Activated CD8-positive, alpha-beta memory T cell treated with anti-CD3 and anti-CD28 coated beads, Interleukin-2, amount 50 U/mL, for 24 hours (primary cell): ENCODE results near the gene DDX1.
"Not testable (repeated sequence)": the region's sequence is repeated elsewhere in the genome, so short reads cannot be mapped to it uniquely, and the experiment has no call there.

ENCODE experiments used
- DNase-seq: peaks from one replicate; pipeline ENCODE4 v3.0.0-alpha.2; 2020; ENCODE audit errors: extremely low read depth

The DDX1 gene

DNA sequence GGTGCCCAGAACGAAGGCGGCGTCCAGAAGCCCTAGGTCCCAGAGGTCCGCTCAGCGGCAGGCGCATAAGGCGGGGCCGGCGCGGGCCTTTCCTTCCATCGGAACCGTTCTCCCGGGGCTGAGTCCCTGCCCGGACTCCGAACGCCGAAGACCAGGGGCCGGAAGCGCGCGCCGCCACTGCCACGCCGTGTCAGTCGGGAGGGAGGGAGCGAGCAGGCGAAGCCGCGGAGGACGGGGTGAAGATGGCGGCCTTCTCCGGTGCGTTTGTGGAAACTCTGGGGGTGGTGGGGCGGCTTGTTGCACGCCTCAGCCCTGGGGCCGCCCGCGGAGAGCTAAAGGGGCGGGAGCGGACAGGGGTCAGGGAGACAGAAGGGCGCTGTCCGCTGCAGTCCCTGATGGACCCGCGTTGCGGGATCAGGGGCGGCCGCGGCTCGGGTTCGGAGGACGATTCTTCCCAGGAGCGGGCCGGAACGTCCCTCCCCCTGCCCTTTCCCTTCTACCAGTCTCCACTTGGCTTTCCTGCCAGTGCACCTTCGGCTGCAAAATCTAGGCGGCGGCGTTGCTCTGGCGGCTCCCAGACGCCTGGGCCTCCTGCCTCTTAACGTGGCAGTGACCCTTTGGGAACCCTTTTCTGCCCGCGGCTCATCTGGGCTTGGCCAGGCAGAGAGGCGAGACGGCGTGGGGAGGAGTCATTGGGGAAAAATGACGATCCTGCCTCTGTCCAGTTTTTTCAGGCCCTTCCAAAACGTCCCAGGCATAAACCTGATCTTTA, at the start of gene DDX1:
TSS of gene DDX1 (plus strand) at position 177 of the 772 bp plus-strand sequence. CDS start at position 243, 66 bp downstream.
- DNase-seq, result peak; percentile 62

DNA sequence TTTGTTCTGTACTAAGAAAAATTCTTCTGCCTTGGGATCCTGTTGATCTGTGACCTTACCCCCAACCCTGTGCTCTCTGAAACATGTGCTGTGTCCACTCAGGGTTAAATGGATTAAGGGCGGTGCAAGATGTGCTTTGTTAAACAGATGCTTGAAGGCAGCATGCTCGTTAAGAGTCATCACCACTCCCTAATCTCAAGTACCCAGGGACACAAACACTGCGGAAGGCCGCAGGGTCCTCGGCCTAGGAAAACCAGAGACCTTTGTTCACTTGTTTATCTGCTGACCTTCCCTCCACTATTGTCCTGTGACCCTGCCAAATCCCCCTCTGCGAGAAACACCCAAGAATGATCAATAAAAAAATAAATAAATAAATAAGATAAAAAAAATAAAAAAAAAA, 49.4 kb upstream of the DDX1 start:
- not testable (repeated sequence) for DNase-seq

DNA sequence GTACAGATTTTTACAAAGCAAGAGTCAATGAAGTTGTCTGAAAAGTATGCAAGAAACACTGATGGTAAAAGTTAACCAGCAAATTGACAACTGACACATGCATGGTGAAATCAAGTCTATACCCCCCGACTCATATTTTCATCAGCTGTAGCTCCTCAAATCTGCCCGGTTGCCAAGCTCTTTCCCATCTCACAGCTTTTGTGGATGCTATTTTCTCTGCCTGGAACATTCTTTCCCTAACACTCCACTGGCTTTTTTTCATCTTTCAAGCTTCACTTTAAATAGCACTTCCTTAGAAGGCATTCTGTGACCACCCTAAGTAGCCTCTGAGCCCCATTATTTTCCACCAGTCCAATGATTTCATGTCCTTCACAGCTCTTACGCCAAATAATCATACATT, 48.6 kb upstream of the DDX1 start:
- no peak for DNase-seq

DNA sequence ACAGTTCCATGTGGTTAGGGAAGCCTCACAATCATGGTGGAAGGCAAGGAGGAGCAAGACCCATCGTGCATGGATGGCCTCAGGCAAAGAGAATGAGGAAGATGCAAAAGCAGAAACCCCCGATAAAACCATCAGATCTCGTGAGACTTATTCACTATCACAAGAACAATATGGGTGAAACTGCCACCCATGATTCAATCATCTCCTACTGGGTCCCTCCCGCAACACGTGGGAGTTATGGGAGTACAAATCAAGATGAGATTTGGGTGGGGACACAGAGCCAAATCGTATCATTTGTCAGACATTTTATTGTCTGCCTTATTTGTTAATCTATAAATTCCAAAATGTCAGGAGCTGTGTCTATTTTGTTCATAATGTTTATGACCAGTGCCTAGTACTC, 48.1 kb upstream of the DDX1 start:
- no peak for DNase-seq

DNA sequence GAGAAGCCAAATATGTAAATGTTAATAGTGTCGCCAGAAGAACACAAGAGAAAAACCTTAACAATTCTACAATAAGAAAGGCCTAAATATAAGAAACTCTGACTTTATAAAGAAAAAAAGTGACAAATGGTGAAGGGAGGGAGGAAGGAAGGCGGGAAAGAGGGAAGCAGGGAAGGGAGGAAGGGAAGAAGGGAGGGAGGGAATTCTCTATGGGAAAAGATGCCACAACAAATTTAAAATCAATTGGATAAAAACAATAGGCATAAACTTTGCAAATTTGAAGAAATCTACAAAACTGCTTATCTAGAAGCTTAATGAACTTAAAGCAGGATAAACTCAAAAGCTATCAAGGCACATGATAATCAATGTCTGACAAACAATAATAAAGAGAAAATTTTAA, 47.4 kb upstream of the DDX1 start:
- DNase-seq, result no peak

DNA sequence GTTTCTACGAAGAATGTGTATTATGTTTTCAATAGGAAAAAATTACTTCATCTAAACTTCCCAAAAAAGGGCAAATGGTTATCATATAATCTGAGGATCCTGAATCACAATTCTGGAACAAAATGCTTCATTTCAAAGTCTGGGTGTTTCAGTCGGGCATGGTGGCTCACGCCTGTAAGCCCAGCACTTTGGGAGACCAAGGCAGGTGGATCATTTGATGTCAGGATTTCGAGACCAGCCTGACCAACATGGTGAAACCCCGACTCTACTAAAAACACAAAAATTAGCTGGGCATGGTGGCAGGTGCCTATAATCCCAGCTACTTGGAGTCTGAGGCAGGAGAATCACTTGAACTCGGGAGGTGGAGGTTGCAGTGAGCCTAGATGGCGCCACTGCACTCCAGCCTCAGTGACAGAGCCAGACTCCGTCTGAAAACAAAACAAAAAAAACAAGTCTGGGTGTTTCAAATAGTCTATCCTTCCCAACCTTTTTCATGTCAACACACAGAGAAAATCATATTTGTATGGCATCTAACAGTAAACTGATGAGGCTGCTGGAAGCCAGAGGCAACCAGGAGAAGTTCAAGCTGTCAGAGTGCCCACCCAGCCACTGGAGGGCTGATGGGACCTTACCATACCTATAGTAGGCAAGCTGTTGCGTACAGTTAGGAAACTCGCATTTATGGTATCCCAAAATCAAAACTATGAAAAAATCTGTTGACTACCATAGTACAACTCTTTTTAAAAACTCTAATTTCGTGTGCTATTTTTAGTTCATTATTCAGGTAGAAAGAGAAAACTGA, 45.2 kb upstream of the DDX1 start:
- DNase-seq, result no peak

DNA sequence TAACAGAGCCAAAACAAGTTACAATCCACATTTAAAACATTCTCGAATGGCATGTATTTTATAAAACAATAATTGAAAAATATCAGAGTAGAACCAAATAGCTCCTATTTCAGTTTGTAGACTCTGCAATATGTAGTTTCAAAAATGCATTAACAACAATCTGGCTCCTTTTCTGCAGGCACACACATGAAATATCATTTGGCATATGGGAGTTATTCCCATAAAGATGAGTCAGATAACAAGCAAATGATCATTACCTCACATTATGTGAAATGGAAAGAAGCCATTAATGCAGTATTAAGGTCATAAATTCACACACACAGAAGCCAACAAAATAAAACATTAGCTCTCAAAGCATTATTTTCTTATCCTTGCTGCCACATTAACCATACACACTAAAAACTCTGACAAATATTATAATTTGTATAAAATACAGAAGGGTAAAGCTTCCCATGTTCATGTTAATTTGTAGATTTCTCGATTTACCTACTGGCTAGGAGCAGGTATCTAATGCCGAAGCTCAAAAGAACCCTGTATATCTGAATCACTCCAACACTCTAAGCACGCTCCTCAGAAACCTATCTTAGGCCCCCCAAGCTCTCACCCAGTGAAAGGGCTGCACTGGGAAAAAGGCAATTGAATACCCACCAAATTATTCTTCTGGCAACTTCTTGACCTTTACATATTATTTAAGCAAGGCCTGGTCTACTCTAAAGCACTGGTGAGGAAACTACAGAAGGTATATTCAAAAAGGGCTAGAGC, 44.4 kb upstream of the DDX1 start:
- DNase-seq, result no peak

DNA sequence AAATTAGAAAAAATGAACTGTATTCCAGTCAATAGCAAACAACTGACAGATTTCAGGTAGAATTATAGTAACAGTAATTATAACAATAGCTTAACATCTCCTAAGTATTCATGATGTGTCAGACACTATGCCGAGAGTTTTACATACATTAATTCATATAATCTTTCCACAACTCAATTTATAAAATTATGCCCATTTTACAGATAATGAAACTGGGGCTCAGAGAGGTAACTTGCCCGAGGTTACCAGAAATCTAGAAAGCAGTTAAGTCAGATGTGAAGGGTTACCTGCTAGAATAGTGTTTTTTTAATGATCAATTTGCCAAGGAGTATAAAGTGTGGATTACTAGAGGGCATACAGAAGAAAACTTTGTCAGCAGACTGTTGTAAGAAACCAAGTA, 42.7 kb upstream of the DDX1 start:
- no peak for DNase-seq

DNA sequence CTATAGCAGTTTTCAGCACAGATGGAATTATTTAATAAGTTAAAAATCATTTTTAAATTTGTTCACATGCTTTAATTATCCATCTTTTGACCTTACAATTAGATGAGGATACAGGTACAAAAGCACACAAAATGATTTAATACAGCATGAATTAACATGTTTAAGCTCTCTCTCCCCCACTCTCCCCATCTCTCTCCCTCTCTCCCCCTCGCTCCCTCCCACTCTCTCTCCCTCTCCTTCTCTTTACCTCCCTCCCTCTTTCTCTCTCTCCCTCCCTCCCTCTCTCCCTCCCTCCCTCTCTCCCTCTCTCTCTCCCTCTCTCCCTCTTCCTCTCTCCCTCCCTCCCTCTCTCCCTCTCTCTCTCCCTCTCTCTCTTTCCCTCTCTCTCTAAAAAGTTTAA, 38.1 kb upstream of the DDX1 start:
- no peak for DNase-seq

DNA sequence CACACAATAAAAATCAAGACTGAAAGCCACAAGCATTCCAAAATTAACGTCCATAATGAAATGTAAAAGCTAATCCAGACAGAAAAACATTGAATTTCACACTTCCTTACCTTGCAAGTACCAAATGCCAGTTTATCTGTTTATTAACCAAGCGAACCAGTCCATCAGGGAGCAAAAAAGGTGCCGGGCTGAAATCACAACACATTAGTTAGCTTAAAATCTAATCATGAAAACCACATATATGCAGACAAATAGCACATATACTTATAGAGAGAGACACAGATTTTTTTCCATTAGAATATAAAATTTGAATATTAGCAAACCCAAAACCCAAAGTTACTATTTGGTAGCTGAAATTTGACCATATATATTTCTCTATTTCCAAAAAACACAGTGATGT, 37.7 kb upstream of the DDX1 start:
- DNase-seq, result no peak

DNA sequence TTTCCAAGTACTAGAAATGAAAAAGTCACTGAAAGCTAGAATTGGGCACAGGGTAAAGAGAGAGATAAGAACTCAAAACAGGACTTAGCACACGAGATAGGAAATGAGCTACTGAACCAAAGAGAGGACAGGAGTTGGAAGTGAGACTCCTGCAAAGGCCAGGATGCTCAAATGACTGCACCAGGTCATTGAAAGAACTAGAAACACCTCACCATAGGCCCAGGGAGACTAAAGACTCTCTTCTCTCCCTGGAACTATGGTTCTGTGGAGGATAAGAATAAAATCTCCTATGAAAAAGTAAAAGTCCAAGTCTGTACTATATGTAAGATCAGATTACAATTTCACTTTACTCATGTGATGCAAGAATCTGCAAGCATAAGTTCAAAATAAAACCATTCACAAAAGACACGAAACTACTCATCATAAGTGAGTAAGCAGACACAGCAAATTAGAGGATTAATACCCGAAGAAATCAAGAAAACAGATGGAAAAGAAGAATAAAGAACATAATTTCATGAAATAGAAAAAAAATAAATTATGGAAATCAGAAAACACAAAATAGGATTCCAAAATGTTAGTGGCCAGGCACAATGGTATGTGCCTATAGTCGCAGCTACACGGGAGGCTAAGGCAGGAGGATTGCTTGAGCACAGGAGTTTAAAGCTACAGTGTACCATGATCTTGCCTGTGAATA, 37.0 kb upstream of the DDX1 start:
- DNase-seq, result no peak

DNA sequence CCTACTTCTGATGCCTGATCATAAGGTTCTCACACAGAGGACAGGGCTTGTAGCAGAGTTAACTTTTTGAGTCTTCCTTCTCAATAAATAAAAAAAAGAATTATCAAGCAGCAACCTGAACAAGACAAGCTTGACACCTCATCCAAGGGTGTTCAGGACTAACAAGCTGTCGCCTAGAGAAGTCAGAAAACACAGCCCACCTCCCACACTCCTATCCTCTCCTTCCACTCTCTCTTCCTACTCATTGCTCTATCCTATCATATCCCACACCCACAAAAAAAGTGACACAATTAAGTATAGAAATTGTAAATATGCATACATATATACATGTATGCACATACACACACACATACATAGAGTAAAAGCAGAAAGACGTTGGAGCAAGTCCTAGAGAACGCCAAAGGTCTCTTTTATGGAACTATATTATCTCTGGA, 35.9 kb upstream of the DDX1 start:
- DNase-seq, result no peak

DNA sequence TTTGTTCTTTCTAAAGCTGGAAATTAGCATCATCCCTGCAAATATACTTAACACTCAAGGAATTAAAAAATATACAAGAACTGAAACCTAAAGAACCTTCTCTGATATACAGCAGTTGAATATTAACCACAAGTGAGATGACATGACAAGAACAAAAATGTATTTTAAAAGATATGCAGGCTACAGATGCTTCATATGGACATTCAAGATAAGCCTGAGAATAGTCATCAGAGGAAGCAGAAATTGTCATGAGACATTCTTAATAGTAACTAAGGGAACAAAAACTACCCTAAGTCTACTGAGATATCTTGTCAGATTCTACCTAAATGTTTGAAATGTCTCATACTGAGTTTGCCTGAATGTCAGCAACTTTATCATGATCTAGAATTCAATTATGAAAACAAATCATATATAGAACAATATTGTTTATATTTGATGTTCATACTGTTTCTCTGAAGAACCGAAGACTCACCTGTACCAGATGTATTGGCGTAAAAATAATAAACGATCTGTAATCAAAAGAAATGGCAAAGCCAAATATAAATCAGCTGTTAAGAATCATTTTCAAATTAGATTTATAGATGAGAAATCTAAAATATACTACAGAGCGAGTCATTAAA, 35.2 kb upstream of the DDX1 start:
- no peak for DNase-seq

DNA sequence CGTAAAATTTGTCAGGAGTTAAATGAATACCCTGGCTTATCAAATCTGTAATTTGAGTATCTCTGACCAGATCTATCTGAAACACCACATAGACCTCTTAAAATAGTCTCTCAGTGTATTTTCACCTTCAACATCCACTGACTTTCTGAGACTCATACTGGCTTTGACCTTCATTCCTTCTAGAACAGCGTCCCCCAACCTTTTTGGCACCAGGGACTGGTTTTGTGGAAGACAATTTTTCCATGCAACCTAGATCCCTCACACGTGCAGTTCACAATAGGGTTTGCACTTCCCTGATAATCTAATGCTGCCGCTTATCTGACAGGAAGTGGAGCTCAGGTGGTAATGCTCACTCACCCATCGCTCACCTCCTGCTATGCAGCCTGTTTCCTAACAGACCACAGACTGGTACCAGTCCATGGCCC, 33.8 kb upstream of the DDX1 start:
- DNase-seq, result no peak

DNA sequence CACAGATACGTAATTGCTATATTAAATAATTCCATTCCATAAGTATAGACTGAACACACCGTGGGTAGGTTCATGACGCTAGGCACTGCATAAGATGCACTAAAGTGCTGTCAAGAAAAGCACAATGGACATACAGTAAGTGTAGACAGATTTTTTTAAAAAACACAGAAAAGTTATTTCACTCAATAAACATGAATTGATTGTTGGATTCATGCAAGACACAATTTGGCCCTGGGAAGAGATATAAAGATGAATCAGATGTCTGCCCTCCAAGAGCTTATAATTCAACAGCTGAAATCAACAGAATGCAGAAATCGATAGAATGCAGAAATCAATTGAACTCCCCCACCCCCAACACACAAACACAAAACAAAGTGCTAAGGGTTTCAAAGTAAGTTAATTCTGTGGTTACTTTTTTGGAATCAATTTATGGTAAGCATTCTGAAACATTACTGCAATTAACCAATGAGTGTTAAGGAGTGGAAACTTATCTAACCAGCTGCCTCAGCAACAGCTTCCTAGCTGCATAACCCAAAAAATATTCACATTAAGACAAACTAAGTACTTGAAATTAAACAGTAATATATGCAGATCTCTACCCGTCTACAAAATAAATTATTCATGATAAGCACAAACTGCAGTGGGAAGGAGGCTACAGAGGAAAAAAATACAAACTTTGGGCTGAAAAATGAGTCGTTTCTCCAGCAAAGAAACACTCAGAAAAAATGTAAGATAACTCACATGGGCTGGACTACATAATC, 32.1 kb upstream of the DDX1 start:
- DNase-seq, result no peak

DNA sequence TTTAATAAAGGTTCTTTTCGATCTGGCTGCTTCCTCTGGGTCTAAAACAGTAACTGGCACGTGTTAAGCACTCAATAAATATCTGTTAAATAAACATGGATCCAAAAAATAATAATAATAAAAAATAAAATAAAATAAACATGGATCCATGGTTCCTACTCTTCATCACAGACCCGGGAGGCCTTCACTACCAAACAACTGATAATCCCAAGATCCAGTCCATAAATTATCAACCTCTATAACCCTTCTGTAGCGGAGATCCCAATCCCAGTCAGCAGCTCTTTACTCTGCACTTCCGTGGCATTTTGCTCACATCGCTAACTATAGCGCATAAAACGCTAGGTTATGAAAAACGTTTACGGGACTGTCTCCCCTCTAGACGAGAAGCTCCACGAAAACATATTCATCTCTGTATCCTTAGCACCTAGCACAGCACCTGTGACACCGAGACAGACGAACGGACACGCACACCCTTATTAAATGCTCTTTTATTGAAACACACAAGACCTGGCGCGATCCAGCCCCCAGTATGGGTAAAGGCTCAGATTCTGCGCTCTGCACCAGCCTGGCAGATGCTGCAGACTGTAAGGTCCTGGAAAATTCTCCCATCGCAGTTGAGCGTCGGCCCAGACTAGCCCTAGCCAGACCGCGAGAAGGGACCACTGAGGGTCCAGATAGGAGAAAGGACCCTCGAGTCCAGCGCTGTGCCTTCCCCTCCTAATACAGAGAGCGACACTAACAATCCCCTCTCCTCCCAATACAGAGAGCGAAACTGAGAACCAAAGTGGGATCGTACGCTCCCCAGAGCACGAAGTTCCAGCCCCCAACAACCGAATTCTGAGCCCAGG, 31.3 kb upstream of the DDX1 start:
- no peak for DNase-seq

DNA sequence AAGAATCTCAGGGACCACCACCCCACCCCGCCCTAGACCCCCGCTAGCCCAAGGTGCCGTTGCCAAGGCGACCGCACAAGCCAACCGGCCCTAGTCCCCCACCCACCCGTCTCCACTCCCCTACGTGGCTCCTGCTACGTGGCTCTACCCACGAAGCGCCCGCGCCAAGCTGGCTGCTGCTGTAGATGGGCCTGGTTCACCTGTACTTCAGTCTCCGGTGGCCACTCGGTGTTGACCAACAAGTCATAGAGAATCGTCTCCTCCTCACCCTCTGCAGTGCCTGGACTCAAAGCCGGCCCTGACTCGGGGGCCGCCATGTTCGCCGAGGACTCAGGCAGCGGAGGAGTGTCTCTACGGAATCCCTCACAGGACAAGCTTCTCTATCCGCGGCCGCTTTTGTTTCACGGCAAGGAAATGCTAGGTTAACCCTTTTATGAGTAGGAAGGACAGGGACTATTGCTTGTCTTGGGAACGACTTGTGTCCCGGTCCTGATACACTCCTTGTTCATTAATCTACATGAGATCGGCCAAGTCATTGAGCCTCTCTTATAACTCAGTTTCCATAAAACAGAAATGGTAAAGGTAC, 30.6 kb upstream of the DDX1 start, which contains the start of gene NBAS:
TSS of gene NBAS (minus strand) at position 347 of the 586 bp plus-strand sequence. CDS start at position 317, 30 bp downstream.
- peak; percentile 58 for DNase-seq

DNA sequence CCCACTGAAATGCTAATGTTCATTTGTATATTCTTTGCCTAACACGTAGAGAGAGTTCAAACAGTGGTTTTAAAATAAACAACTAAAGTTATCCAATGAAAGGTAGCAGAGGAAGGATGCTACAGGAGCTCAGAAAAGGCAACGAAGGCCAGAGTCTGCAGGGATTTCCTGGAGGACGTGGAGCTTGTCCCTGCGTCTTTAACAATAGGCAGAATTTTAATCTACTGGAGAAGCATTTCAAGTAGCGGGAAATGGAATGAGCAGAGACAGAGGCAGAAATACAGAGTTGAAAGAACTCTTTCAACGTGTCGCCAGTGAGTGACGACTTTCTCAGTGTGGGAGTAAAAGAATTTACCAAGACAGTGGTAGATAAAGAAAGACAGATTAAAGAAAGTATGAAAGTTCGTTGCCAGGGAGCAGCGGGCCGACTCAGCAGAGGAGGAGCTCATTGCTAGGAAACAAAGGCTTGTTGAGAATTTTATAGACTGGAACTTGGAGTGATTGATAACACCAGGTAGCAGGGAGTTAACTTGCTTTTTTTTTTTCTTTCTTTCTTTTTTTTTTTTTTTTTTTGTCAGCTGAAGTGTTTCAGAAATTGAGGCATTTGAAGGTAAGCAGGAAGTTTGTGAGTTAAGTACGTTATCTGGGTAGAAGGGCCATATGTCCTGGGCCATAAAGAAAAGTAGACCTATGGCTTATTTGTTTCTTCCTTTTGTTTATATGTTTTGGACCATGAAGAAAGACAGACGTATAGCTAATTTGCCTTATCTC, 29.9 kb upstream of the DDX1 start:
- DNase-seq, result peak; percentile 7
